HepG2 (cell line): ENCODE data around the gene TRPM5. TPM values are rescaled to one million over a fixed set of nuclear protein-coding genes. Genes with fewer than 3 reads are reported as not detected.

Experiments used
- ADNP ChIP-seq: sonication (generic); formaldehyde crosslinking; IDR thresholded peaks from 2 replicates; pipeline ENCODE4 v1.4.0; 2020; ENCODE audit warnings: missing genetic modification reagents
- CEBPZ ChIP-seq: IDR thresholded peaks from 2 replicates; pipeline ENCODE4 v1.6.1; 2012; ENCODE audit warnings: low read length, improper control_type of control experiment
- CHD4 ChIP-seq: fragments of 200-600 bp; sonication (generic); IDR thresholded peaks from 2 replicates; pipeline ENCODE4 v1.7.0; 2017; ENCODE audit warnings: mild to moderate bottlenecking, low read length, borderline replicate concordance
- HBP1 ChIP-seq: IDR thresholded peaks from 2 replicates; pipeline ENCODE4 v1.6.1; 2016; ENCODE audit warnings: low read depth, control low read depth
- HIC2 ChIP-seq: sonication (generic); formaldehyde crosslinking; IDR thresholded peaks from 2 replicates; pipeline ENCODE4 v1.9.0; 2022; ENCODE audit warnings: low read depth, missing genetic modification reagents
- HNRNPL ChIP-seq: fragments of 200-400 bp; formaldehyde crosslinking; IDR thresholded peaks from 2 replicates; pipeline ENCODE4 v1.6.1; 2017; ENCODE audit warnings: mild to moderate bottlenecking, low read depth, low read length
- IRF2 ChIP-seq: IDR thresholded peaks from 2 replicates; pipeline ENCODE4 v1.6.1; 2018; ENCODE audit warnings: missing genetic modification reagents, missing compliant biosample characterization
- KLF15 ChIP-seq: sonication (generic); formaldehyde crosslinking; IDR thresholded peaks from 2 replicates; pipeline ENCODE4 v1.8.1; 2023; ENCODE audit warnings: borderline replicate concordance, mild to moderate bottlenecking, inconsistent platforms, missing genetic modification reagents, mixed read lengths
- MEF2D ChIP-seq: sonication (generic); formaldehyde crosslinking; IDR thresholded peaks from 2 replicates; pipeline ENCODE4 v1.5.1; 2020; ENCODE audit warnings: mild to moderate bottlenecking, missing genetic modification reagents
- NR3C1 ChIP-seq: sonication (generic); formaldehyde crosslinking; IDR thresholded peaks from 2 replicates; pipeline ENCODE4 v1.4.0; 2020; ENCODE audit warnings: missing genetic modification reagents
- REL ChIP-seq: sonication (generic); formaldehyde crosslinking; conservative IDR thresholded peaks from 2 replicates; pipeline ENCODE4 v1.8.0; 2022; ENCODE audit warnings: mild to moderate bottlenecking, missing genetic modification reagents, moderate library complexity
- RFX5 ChIP-seq: IDR thresholded peaks from 2 replicates; pipeline ENCODE4 v1.6.1; 2011; ENCODE audit warnings: low read depth, low read length, improper control_type of control experiment
- SOX6 ChIP-seq, 2 experiments: fragments of 450-650 bp in 1 of 2; sonication (generic) in 1 of 2; formaldehyde crosslinking in 1 of 2; IDR thresholded peaks; 2 replicates each; pipeline versions ENCODE4 v1.4.0 to v1.6.1; 2017 to 2020; ENCODE audit warnings: antibody characterized with exemption in 1 of 2, mild to moderate bottlenecking in 1 of 2, missing genetic modification reagents in 1 of 2
- TFAP4 ChIP-seq: sonication (generic); IDR thresholded peaks from 2 replicates; pipeline ENCODE4 v1.6.1; 2016; ENCODE audit warnings: low read depth, borderline replicate concordance
- WIZ ChIP-seq: sonication (generic); formaldehyde crosslinking; IDR thresholded peaks from 2 replicates; pipeline ENCODE4 v1.5.1; 2020; ENCODE audit warnings: mild to moderate bottlenecking, missing genetic modification reagents
- ZMAT5 ChIP-seq: sonication (generic); formaldehyde crosslinking; IDR thresholded peaks from 2 replicates; pipeline ENCODE4 v1.5.0; 2020; ENCODE audit warnings: mild to moderate bottlenecking, low read depth, missing genetic modification reagents, borderline replicate concordance
- ZNF253 ChIP-seq: sonication (generic); formaldehyde crosslinking; IDR thresholded peaks from 2 replicates; pipeline ENCODE4 v1.8.0; 2022; ENCODE audit warnings: mild to moderate bottlenecking, missing genetic modification reagents, borderline replicate concordance
- ZNF530 ChIP-seq: sonication (generic); formaldehyde crosslinking; IDR thresholded peaks from 2 replicates; pipeline ENCODE4 v1.5.0; 2020; ENCODE audit warnings: low read depth, mild to moderate bottlenecking, missing genetic modification reagents
- ZNF724P ChIP-seq: sonication (generic); formaldehyde crosslinking; IDR thresholded peaks from 2 replicates; pipeline ENCODE4 v1.8.0; 2022; ENCODE audit warnings: missing genetic modification reagents, borderline replicate concordance
- polyA plus RNA-seq, 8 experiments: library from polyadenylated mRNA; depleted of rRNA in 3 of 8; stranded (reverse) in 7 of 8; unstranded in 1 of 8; fragments of >200 nt; fragmentation: Illumina TruSeq in 4 of 8; extraction: Trizol in 4 of 8; gene quantifications; 2 replicates each; pipeline versions ENCODE4 v1.2.1 to v1.2.3, GENCODE V29; 2011 to 2016; ENCODE audit warnings: low read depth in 4 of 8, missing spikeins in 1 of 8, mixed read lengths in 1 of 8; ENCODE audit not compliant: insufficient read depth in 1 of 8
- total RNA-seq, 5 experiments: library from RNA; depleted of rRNA; stranded (reverse); fragments of >200 nt; fragmentation: Illumina TruSeq; extraction: Trizol; gene quantifications; 2 replicates each; pipeline ENCODE4 v1.2.3, GENCODE V29; 2016; ENCODE audit warnings: low read depth in 1 of 5

Gene TRPM5
- total and polyA plus RNA-seq, 2 of the 13 experiments (the other 11 are each of a cell fraction or from before 2014, with no cell fraction given), result 0.12 TPM; not detected in 1

GRCh38 chr11:2400069-2400761, 44.1 kb downstream of the TRPM5 start, which contains the start of gene TSSC4 (continued):
- TF ChIP-seq ZMAT5 (CRISPR knock-in tag) (no peak), NR3C1 (CRISPR knock-in tag) (0 out of 2 replicates have a peak, but pooled peaks have one; percentile 17), KLF15 (CRISPR knock-in tag) (peak; percentile 37; the same call in 1 of the 2 replicates), CHD4 (no peak), SOX6 (IDR thresholded peaks at IDR 0.05) (no peak), SOX6 (CRISPR knock-in tag; IDR thresholded peaks at IDR 0.05) (peak; percentile 81), ADNP (no peak), IRF2 (CRISPR knock-in tag) (peak; percentile 97), ZNF253 (CRISPR knock-in tag) (no peak), HBP1 (no peak), RFX5 (peak; percentile 59; the same call in 1 of the 2 replicates), ZNF724P (no peak), REL (CRISPR knock-in tag) (no peak; the same call in 1 of the 2 replicates), HIC2 (CRISPR knock-in tag) (no peak), HNRNPL (0 out of 2 replicates have a peak, but pooled peaks have one; percentile 16), WIZ (CRISPR knock-in tag) (peak; percentile 95; the same call in 1 of the 2 replicates), ZNF530 (CRISPR knock-in tag) (no peak), MEF2D (CRISPR knock-in tag) (peak; percentile 86; the same call in 1 of the 2 replicates), CEBPZ (no peak), TFAP4 (peak; percentile 35; the same call in 1 of the 2 replicates)
